Activated CD8-positive, alpha-beta memory T cell treated with anti-CD3 and anti-CD28 coated beads for 1 hour (primary cell): Measurements from ENCODE around the gene RGP1.

Experiments used
- DNase-seq, 2 donors: peaks; one replicate each; pipeline ENCODE4 v3.0.0-alpha.2; 2020; ENCODE audit warnings: low read depth in 1 of 2; ENCODE audit errors: extremely low read depth in 1 of 2

Gene RGP1

DNA sequence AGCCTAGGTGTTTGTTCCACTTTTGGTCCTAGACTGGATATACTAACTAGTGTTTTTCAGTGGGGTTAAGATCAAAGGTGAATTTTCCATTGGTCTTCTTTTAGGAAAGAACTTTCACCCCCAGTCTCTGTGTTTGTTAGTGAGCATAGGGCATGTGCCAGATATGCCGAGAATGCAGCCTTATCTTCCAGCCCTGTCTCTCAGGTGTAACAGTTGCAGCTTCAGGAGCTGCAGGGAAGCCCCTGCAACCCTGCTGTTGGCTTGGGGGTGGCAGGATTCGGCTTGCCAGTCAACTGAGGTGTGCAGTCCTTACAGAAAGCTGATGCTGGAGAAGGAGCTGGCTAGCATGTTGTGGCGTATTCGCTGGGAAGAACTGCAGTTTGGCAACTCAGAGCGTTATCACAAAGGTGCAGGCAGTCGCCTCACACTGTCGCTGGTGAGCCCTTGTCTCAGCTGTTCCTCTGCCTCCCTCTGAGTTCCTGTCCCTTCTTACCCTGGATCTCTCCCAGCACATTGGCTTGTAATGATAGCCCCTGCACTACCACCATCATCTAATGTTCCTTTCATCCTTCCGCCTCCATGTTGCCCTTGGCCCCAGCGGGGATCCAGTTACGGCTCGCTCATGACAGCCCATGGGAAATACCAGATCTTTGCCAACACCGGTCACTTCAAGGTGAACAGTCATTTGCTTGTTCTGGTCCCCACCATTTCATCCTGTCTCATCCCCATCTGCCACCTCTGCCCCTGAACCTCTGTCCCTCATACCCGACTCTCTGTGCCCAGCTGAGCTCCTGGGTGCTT, 52.4 kb downstream of the RGP1 start:
- no peak for DNase-seq

DNA sequence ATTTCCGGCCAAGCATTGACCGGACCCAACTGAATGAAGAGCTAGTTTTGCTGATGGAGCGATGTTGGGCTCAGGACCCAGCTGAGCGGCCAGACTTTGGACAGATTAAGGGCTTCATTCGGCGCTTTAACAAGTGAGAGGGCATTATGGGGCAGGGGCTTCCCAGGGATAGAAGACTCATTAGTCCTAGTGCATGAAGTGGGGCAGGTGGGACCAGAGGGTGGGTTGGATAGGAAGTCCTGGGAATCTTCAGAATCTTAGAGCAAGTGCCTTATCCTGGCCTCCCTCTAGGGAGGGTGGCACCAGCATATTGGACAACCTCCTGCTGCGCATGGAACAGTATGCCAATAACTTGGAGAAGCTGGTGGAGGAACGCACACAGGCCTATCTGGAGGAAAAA, 57.0 kb downstream of the RGP1 start:
- DNase-seq, result no peak
